ENCODE results near the gene INPP5F.

Gene INPP5F

GRCh38 chr10:119723161-119723560 is 2.7 kb upstream of the INPP5F start:
- TF ChIP-seq CTCF (IDR thresholded peaks at IDR 0.05; ENCODE audit: low read depth, low read length, missing control alignments), result no peak
- no peak overlapping the region for H3K4me3 ChIP-seq (replicated peaks; ENCODE audit: low read depth, low read length)
- DNase-seq (ENCODE audit: extremely low read depth, low read depth), result no peak

GRCh38 chr10:119723624-119724023 is 2.2 kb upstream of the INPP5F start:
- no peak overlapping the region for H3K4me3 ChIP-seq (replicated peaks; ENCODE audit: low read depth, low read length)
- DNase-seq (ENCODE audit: extremely low read depth, low read depth), result no peak
- TF ChIP-seq CTCF (IDR thresholded peaks at IDR 0.05; ENCODE audit: low read depth, low read length, missing control alignments), result no peak

GRCh38 chr10:119724593-119725516 is 995 bp upstream of the INPP5F start:
- no peak for TF ChIP-seq CTCF (IDR thresholded peaks at IDR 0.05; ENCODE audit: low read depth, low read length, missing control alignments)
- no peak for DNase-seq (ENCODE audit: extremely low read depth, low read depth)
- H3K4me3 ChIP-seq (replicated peaks; ENCODE audit: low read depth, low read length), result peak overlapping the region; percentile 58

GRCh38 chr10:119725517-119725827 is 378 bp upstream of the INPP5F start:
- TF ChIP-seq CTCF (IDR thresholded peaks at IDR 0.05; ENCODE audit: low read depth, low read length, missing control alignments), result no peak
- no peak for DNase-seq (ENCODE audit: extremely low read depth, low read depth)
- peak overlapping the region; percentile 58 for H3K4me3 ChIP-seq (replicated peaks; ENCODE audit: low read depth, low read length)

GRCh38 chr10:119726676-119727261 is 919 bp downstream of the INPP5F start:
- DNase-seq (ENCODE audit: extremely low read depth, low read depth), result no peak
- peak overlapping the region; percentile 58 for H3K4me3 ChIP-seq (replicated peaks; ENCODE audit: low read depth, low read length)
- no peak for TF ChIP-seq CTCF (IDR thresholded peaks at IDR 0.05; ENCODE audit: low read depth, low read length, missing control alignments)

- H3K4me3 ChIP-seq (replicated peaks; ENCODE audit: low read depth, low read length), result no peak overlapping the region
- no peak for DNase-seq (ENCODE audit: extremely low read depth, low read depth)
- TF ChIP-seq CTCF (IDR thresholded peaks at IDR 0.05; ENCODE audit: low read depth, low read length, missing control alignments), result no peak
Measured at GRCh38 chr10:119728172-119728800, 2.4 kb downstream of the INPP5F start.

Measured in HFF-Myc (cell line).